Spleen (tissue), 11 donors: ENCODE results near the gene JAML. TPM values are rescaled to one million over a fixed set of nuclear protein-coding genes. Genes with fewer than 3 reads are reported as not detected.
A peak's percentile ranks its signal among the peaks of the same experiment; 100 is the strongest.

Experiments
- DNase-seq: peaks from one replicate; pipeline ENCODE4 v3.0.0-alpha.2; 2020
- H3K27ac ChIP-seq, 8 donors: fragments of 200-600 bp; sonication (generic) in 7 of 8; 1 replicate in 4 of 8; 2 replicates in 4 of 8; pipeline versions ENCODE4 v1.5.0 to v1.8.0; 2016 to 2021; ENCODE audit warnings: inconsistent platforms in 4 of 8, mild to moderate bottlenecking in 4 of 8, moderate library complexity in 1 of 8
- H3K27me3 ChIP-seq, 7 donors: fragments of 200-600 bp; sonication (generic) in 6 of 7; replicated peaks in 1 of 7; 1 replicate in 4 of 7; 2 replicates in 3 of 7; pipeline versions ENCODE4 v1.5.0 to v1.8.0; 2016 to 2021; ENCODE audit warnings: inconsistent platforms in 3 of 7, mild to moderate bottlenecking in 1 of 7
- H3K36me3 ChIP-seq, 6 donors: fragments of 200-600 bp; sonication (generic) in 5 of 6; 1 replicate in 4 of 6; 2 replicates in 2 of 6; pipeline versions ENCODE4 v1.5.0 to v1.8.0; 2016 to 2021; ENCODE audit warnings: inconsistent platforms in 2 of 6
- H3K4me1 ChIP-seq, 6 donors: fragments of 200-600 bp; sonication (generic) in 5 of 6; 1 replicate in 3 of 6; 2 replicates in 3 of 6; pipeline versions ENCODE4 v1.5.0 to v1.8.0; 2016 to 2021; ENCODE audit warnings: inconsistent platforms in 3 of 6
- H3K4me3 ChIP-seq, 8 donors: fragments of 200-600 bp; sonication (generic) in 7 of 8; 1 replicate in 4 of 8; 2 replicates in 4 of 8; pipeline versions ENCODE4 v1.5.0 to v1.8.0; 2016 to 2021; ENCODE audit warnings: inconsistent platforms in 4 of 8, mild to moderate bottlenecking in 4 of 8, moderate library complexity in 2 of 8
- H3K9me3 ChIP-seq, 8 donors: fragments of 200-600 bp; sonication (generic) in 7 of 8; 1 replicate in 4 of 8; 2 replicates in 4 of 8; pipeline versions ENCODE4 v1.5.0 to v1.8.0; 2016 to 2021; ENCODE audit warnings: inconsistent platforms in 4 of 8
- CTCF ChIP-seq, 11 experiments: fragments of 200-600 bp in 7 of 11; fragments of 450-650 bp in 4 of 11; sonication (generic) in 4 of 11; IDR thresholded peaks in 8 of 11; conservative IDR thresholded peaks in 3 of 11; 1 replicate in 7 of 11; 2 replicates in 4 of 11; pipeline versions ENCODE4 v1.4.0 to v1.8.0; 2016 to 2021; ENCODE audit warnings: antibody characterized with exemption in 11 of 11, inconsistent platforms in 4 of 11, mild to moderate bottlenecking in 1 of 11
- POLR2A ChIP-seq, 3 donors: fragments of 450-650 bp; IDR thresholded peaks; one replicate each; pipeline ENCODE4 v1.5.1; 2017; ENCODE audit warnings: antibody characterized with exemption in 3 of 3, mild to moderate bottlenecking in 1 of 3
- POLR2AphosphoS5 ChIP-seq, 3 donors: sonication (generic); formaldehyde crosslinking; IDR thresholded peaks; one replicate each; pipeline ENCODE4 v1.5.1; 2017; ENCODE audit warnings: antibody characterized with exemption in 3 of 3
- WGBS, 5 donors: extraction: QIAGEN DNeasy Blood & Tissue Kit in 3 of 5; methylation state at CpG; one replicate each; pipeline versions ENCODE4 v1.1.5 to v1.1.7; 2013 to 2018; 5-methylcytosine and 5-hydroxymethylcytosine counted together
- intact Hi-C: fragments of 100-400 bp; cut with DNase I; formaldehyde crosslinking; loops from one replicate; pipeline ENCODE4 v1.15.0; 2023; ENCODE audit warnings: low total_unique reads
- polyA plus RNA-seq, 3 donors: library from polyadenylated mRNA; stranded (reverse); fragments of 200-250 nt; gene quantifications; one replicate each; pipeline ENCODE4 v1.2.1, GENCODE V29; 2013
- total RNA-seq, 7 donors: library from RNA; depleted of rRNA in 3 of 7; stranded (reverse); fragments of >200 nt in 3 of 7; fragmentation: NEBNext Ultra II Directional in 4 of 7; extraction: Animal tissue kit (Norgen Biotek cat#: 25700) in 4 of 7; gene quantifications; one replicate each; pipeline versions ENCODE4 v1.1.0 to v1.2.1, GENCODE V29; 2016 to 2021
- donor health status: healthy with polysubstance abuse.
- donor health status: DM: no; HTN: no; CAD: no; lungs with moderate emphysema.
- donor health status: DM: no; HTN: no; CAD: no.
- donor health status: Bipolar disorder and iron deficiency.
- donor health status: healthy.
- donor health status: DM: no; HTN: no; CAD: no.
- donor health status: DM: yes; HTN: yes; CAD: no.

The JAML gene
- total and polyA plus RNA-seq, 10 donors = 18.2 to 180 (median 89.3) TPM

DNA sequence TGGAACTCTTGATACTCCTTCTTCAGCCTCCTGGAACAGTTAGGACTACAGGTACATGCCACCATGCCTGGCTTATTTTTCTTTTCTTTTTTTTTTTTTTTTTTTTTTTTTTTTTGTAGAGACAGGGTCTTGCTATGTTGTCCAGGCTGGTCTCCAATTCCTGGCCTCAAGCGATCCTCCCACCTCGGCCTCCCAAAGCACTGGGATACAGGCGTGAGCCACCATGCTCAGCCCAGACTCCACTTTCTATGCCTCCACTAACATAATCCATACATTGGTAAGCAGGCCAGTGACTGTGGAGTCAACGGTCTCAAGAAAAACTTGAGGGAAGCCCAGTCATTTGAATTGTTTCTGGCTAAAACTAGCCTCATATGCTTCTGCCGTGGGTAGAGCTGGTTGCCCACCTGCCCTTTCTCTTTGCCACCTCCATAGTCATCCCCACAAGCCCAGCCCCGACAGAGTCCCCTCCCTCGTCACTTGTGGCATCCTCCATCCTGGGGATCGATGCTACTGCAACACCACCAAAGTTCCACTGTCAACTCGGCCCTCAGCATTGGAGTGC, 50.7 kb downstream of the JAML start:
- 81 to 95% (median 87%) methylated on average over 9 of the region's 9 CpGs for WGBS, 5 donors
- no peaks in the 10 kb centered on the region for H3K9me3 ChIP-seq
- DNase-seq = no peak
- H3K4me1 ChIP-seq = peaks cover 0 to 11% (median 7%) of the 10 kb centered on the region in 6 donors
- H3K4me3 ChIP-seq = no peak overlapping the region
- peaks cover 0 to 67% (median 3%) of the 10 kb centered on the region in 7 donors for H3K27me3 ChIP-seq
- no peaks in the 10 kb centered on the region for H3K36me3 ChIP-seq
- H3K27ac ChIP-seq = no peak overlapping the region
- TF ChIP-seq CTCF (IDR thresholded peaks at IDR 0.05 in 8 of 11, conservative IDR thresholded peaks at IDR 0.05 in 3 of 11) = no peak
- no peak for TF ChIP-seq POLR2AphosphoS5 (IDR thresholded peaks at IDR 0.05)
- no peak for TF ChIP-seq POLR2A (IDR thresholded peaks at IDR 0.05)
- intact Hi-C loops = no loop called here

DNA sequence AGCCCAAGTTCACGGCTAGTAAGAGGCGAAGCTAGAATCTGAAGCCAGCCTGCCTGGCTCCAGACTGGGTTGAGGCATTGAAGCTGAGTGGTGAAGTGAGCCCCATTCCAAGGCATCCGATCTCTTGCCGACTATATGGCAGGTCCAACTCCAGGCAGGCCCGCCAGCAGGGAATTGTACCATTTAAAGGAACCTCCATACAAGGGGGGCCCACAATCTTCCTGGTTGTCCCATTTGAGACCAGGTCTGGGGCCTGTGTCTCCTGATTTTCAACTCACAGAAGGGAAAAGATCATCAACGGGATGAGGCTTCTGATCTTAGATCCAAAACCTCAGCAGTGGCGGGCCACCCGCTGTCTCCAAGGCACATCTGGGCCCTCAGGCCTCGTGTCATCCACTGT, 52.5 kb downstream of the JAML start:
- intact Hi-C loops = no loop called here
- no peak overlapping the region for H3K27ac ChIP-seq
- no peaks in the 10 kb centered on the region for H3K36me3 ChIP-seq
- no peaks in the 10 kb centered on the region for H3K9me3 ChIP-seq
- peaks cover 0 to 11% (median 7%) of the 10 kb centered on the region in 6 donors for H3K4me1 ChIP-seq
- TF ChIP-seq POLR2AphosphoS5 (IDR thresholded peaks at IDR 0.05) = no peak
- no peak for TF ChIP-seq CTCF (IDR thresholded peaks at IDR 0.05 in 8 of 11, conservative IDR thresholded peaks at IDR 0.05 in 3 of 11)
- no peak for TF ChIP-seq POLR2A (IDR thresholded peaks at IDR 0.05)
- H3K4me3 ChIP-seq = no peak overlapping the region
- H3K27me3 ChIP-seq = peaks cover 0 to 62% (median 3%) of the 10 kb centered on the region in 7 donors
- DNase-seq = no peak
- WGBS, 5 donors = 87 to 92% (median 88%) methylated on average over 9 of the region's 9 CpGs

DNA sequence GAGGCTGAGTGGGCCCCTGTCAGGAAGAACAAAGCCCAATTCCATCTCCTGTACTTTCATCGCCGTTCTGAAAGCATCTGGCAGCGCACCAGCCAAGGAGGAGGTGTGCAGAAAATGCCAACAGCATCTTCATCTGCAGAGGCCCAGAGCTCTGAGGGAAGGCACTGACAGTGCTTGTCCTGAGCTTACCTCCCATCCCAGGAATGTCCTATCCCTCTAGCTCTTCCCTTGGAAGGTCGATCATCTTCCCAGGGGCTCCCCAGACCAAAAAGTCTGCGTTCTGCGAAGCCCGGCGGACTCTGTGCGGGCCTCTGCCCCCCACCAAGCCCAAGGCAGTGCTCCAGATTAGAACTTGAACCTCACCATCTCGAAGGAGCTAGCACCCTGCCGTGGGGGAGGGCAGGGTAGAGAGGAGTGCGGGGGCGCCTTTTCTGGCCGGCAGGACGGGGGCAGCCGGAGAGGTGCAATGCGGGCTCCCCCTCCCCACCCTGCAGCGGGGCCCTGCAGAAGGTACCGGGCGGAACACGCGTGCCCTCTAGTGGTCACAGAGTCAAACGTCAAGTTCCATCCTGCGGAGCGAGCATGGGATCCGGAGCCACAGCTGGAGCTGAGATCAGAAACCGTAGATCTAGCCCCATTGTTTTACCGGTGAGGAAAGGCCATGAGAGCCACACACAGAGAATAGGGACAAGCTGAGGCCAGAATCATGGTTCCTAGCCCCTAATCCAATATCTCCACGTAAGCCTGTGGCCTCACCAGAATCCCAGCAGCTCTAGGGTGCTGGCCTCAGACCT, 53.3 kb downstream of the JAML start:
- Histone ChIP-seq H3K4me3 (no peak overlapping the region), H3K4me1 (peaks cover 0 to 11% (median 7%) of the 10 kb centered on the region in 6 donors), H3K27me3 (peaks cover 0 to 62% (median 3%) of the 10 kb centered on the region in 7 donors), H3K27ac (no peak overlapping the region), H3K9me3 (no peaks in the 10 kb centered on the region), H3K36me3 (no peaks in the 10 kb centered on the region)
- TF ChIP-seq POLR2AphosphoS5 (IDR thresholded peaks at IDR 0.05) (no peak), CTCF (IDR thresholded peaks at IDR 0.05 in 8 of 11, conservative IDR thresholded peaks at IDR 0.05 in 3 of 11) (peak; percentile 58 to 95 (median 83)), POLR2A (IDR thresholded peaks at IDR 0.05) (no peak)
- intact Hi-C loops = no loop called here
- peak; percentile 91 for DNase-seq
- WGBS, 5 donors = 11 to 16% (median 13%) methylated on average over 16 to 29 of the region's 29 CpGs

DNA sequence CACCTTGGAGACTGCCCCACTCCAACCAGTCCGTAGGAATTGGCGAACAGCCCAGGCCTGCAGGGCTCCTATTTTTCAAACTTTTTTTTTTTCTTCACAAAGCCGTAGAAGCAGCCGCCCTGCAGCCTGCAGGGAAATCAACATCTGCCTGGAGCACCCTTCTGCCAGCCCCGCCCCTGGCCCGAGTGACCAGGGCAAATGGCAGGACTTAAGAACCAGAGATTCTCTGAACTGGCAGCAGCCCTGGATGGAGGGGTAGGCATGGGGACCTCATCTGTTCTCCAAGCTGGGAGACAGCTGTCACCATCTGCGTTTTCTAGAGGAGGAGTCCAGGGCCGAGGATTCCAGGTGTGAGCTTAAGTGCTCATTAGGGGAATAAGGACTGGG, 53.9 kb downstream of the JAML start:
- intact Hi-C loops = no loop called here
- H3K4me3 ChIP-seq = no peak overlapping the region
- DNase-seq = no peak
- WGBS, 5 donors = 56 to 78% (median 75%) methylated on average over 8 of the region's 8 CpGs
- no peak overlapping the region for H3K27ac ChIP-seq
- peaks cover 0 to 11% (median 7%) of the 10 kb centered on the region in 6 donors for H3K4me1 ChIP-seq
- H3K9me3 ChIP-seq = no peaks in the 10 kb centered on the region
- no peaks in the 10 kb centered on the region for H3K36me3 ChIP-seq
- TF ChIP-seq CTCF (IDR thresholded peaks at IDR 0.05 in 8 of 11, conservative IDR thresholded peaks at IDR 0.05 in 3 of 11) (no peak), POLR2AphosphoS5 (IDR thresholded peaks at IDR 0.05) (no peak)
- peaks cover 0 to 64% (median 3%) of the 10 kb centered on the region in 7 donors for H3K27me3 ChIP-seq
